Progenitor cell of endocrine pancreas (in vitro differentiated cells): ENCODE measurements around the gene ZNF814. TPM values are rescaled to one million over a fixed set of nuclear protein-coding genes. Genes with fewer than 3 reads are reported as not detected.
"Not testable (repeated sequence)": the region's sequence is repeated elsewhere in the genome, so short reads cannot be mapped to it uniquely, and the experiment has no call there.

Experiments used
- DNase-seq: peaks from one replicate; pipeline ENCODE4 v3.0.0; 2021; ENCODE audit warnings: low spot score; ENCODE audit not compliant: unreplicated experiment
- H3K27ac Mint-ChIP-seq: 2 replicates; pipeline ENCODE4 v1.8.0; 2021; ENCODE audit warnings: mild to moderate bottlenecking, moderate library complexity, mixed read lengths
- H3K27me3 Mint-ChIP-seq: 2 replicates; pipeline ENCODE4 v1.8.0; 2021; ENCODE audit warnings: mixed read lengths
- H3K36me3 Mint-ChIP-seq: 2 replicates; pipeline ENCODE4 v1.8.0; 2022; ENCODE audit warnings: mixed read lengths; ENCODE audit not compliant: insufficient read depth
- H3K4me1 Mint-ChIP-seq: 2 replicates; pipeline ENCODE4 v1.8.0; 2021; ENCODE audit warnings: low read depth, mixed read lengths
- H3K4me3 Mint-ChIP-seq: 2 replicates; pipeline ENCODE4 v1.8.0; 2021; ENCODE audit warnings: low read depth, mild to moderate bottlenecking, moderate library complexity, mixed read lengths
- H3K9me3 Mint-ChIP-seq: 2 replicates; pipeline ENCODE4 v1.8.0; 2021; ENCODE audit warnings: low read depth, mixed read lengths
- total RNA-seq: library from RNA; stranded (reverse); gene quantifications from 2 replicates; pipeline ENCODE4 v1.2.1, GENCODE V29; 2021
- TF ChIP-seq, protein P1 (sequence below): fragments of 200-600 bp; sonication (generic); IDR thresholded peaks from one replicate; pipeline ENCODE4 v1.5.0; 2021; ENCODE audit warnings: antibody characterized with exemption, mild to moderate bottlenecking; ENCODE audit not compliant: unreplicated experiment

The ZNF814 gene
- total RNA-seq, 1 donor from 2014 or later: 54.9 TPM

DNA sequence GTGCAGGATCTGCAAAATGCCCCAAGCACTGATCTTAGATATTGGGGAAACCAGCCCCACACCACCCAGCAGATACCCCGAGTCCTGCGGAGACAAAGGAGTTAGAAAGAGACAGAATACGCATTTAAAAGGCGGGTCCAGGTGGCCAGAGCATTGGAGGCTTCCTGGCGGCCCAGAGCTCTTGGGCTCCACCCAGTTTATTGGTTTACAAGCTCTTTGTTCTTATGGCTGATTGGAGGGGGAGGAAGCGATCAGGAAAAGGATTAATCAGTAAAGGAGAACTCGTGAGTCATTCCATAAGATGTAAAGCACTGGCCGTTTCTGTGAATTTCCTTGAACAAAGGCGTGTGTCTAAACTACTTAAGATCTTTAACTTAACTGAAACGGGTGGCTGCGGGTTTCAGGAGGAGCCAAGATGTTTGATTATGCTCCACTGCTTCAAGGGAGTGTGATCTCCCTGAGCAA is 38.3 kb downstream of the ZNF814 start:
- TF ChIP-seq, protein P1, sequence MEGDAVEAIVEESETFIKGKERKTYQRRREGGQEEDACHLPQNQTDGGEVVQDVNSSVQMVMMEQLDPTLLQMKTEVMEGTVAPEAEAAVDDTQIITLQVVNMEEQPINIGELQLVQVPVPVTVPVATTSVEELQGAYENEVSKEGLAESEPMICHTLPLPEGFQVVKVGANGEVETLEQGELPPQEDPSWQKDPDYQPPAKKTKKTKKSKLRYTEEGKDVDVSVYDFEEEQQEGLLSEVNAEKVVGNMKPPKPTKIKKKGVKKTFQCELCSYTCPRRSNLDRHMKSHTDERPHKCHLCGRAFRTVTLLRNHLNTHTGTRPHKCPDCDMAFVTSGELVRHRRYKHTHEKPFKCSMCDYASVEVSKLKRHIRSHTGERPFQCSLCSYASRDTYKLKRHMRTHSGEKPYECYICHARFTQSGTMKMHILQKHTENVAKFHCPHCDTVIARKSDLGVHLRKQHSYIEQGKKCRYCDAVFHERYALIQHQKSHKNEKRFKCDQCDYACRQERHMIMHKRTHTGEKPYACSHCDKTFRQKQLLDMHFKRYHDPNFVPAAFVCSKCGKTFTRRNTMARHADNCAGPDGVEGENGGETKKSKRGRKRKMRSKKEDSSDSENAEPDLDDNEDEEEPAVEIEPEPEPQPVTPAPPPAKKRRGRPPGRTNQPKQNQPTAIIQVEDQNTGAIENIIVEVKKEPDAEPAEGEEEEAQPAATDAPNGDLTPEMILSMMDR: no peak
- Mint-ChIP-seq H3K4me1 (peaks cover 22% of the 10 kb centered on the region), H3K4me3 (peak overlapping the region; percentile 91), H3K27me3 (no peaks in the 10 kb centered on the region), H3K9me3 (no peaks in the 10 kb centered on the region), H3K27ac (peak overlapping the region; percentile 99), H3K36me3 (peaks cover 18% of the 10 kb centered on the region)
- DNase-seq: no peak

DNA sequence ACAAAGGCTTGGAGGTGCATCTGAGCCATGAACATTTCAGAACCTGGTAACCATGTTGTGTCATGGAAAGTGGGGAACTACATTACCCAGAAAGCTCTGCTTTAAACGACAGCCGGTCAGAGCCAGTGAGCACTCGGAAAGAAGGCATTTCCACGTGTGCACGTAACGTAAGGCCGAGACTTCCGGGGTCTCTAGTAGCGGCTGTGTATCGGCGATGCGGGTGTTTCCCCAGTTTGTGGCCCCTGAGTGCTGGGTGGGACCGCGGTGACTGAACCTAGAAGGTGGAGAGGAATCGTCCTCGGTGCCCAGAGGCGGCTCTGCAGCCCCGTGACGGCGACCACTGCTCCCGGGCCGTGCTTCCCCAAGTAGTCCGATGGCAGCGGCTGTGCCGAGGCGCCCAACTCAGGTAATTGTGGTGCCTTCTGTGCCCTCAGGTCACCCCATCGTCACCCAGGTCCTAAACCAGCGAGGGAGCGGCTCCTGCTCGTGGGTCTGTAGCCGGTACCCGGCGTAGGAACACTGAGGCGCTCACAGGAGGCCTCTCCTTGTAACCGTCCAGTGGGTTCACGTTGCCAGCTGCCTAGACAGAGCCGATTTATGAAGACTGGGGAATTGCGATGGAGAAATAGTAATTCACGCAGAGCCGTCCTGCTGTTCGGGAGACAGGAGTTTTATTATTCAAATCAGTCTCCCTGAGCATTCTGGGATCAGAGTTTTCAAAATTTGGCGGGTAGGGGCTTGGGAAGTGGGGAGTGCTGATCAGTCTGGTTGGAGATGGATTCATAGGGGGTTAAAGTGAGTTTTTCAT is 39.0 kb downstream of the ZNF814 start, which contains the start of gene ZNF587:
Gene ZNF587 (plus strand): TSS at position 194 of the 808 bp plus-strand sequence. CDS start 180 bp downstream, at position 374.
- peak; percentile 31 for DNase-seq
- Mint-ChIP-seq H3K27ac (peak within 1 kb of the TSS; percentile 99), H3K4me3 (peak within 1 kb of the TSS; percentile 91), H3K36me3 (peaks cover 18% of the 10 kb centered on the region), H3K4me1 (peaks cover 22% of the 10 kb centered on the region)
- H3K27me3 Mint-ChIP-seq, H3K9me3 Mint-ChIP-seq: not testable (repeated sequence)

DNA sequence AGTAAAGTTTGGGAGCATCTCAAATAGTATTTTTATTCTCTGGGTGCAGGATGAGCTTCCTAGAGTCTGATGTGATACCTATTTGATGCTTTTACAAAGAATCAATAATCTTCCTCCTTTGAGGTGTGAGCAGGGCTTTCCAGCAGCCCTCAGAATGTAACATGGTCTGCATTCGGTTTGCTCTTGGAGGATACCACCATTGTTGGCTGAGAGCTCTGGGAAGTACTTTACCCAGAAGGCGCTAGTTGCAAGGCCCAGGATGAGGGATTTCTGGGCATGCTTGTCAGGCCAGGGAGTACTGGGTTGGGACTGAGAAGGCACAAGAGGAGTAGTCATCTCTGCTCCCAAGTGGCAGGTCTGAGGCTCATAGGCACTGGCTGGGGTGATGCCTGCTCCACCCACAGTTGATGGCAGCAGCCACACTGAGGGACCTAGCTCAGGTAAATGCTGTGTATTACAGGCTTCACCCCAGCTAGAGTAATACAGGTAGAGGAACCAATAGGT is 39.6 kb downstream of the ZNF814 start:
- H3K27me3 Mint-ChIP-seq, H3K9me3 Mint-ChIP-seq, DNase-seq: not testable (repeated sequence)
- H3K4me1 Mint-ChIP-seq: peaks cover 22% of the 10 kb centered on the region
- H3K36me3 Mint-ChIP-seq: peaks cover 18% of the 10 kb centered on the region
- peak overlapping the region; percentile 91 for H3K4me3 Mint-ChIP-seq
- H3K27ac Mint-ChIP-seq: peak overlapping the region; percentile 99

DNA sequence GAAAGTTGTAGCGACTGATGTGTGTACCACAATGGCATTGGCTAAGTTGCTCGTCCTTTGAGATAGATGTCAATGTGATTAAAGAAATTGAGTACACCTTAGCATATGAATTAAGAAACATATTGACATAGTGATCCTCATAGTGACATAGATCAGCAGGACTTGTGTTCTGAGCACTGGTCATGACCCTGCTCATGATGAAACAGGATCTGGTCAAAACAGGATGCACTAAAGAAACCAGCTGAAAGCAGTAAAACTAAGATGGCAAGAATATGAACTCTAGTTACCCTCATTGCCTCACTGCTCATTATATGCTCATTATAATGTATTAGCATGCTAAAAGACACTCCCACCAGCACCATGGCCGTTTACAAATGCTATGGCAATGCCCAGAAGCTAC is 41.7 kb downstream of the ZNF814 start:
- Mint-ChIP-seq H3K36me3 (peaks cover 15% of the 10 kb centered on the region), H3K4me1 (peaks cover 22% of the 10 kb centered on the region)
- H3K4me3 Mint-ChIP-seq, H3K27ac Mint-ChIP-seq, H3K9me3 Mint-ChIP-seq, DNase-seq, H3K27me3 Mint-ChIP-seq: not testable (repeated sequence)

DNA sequence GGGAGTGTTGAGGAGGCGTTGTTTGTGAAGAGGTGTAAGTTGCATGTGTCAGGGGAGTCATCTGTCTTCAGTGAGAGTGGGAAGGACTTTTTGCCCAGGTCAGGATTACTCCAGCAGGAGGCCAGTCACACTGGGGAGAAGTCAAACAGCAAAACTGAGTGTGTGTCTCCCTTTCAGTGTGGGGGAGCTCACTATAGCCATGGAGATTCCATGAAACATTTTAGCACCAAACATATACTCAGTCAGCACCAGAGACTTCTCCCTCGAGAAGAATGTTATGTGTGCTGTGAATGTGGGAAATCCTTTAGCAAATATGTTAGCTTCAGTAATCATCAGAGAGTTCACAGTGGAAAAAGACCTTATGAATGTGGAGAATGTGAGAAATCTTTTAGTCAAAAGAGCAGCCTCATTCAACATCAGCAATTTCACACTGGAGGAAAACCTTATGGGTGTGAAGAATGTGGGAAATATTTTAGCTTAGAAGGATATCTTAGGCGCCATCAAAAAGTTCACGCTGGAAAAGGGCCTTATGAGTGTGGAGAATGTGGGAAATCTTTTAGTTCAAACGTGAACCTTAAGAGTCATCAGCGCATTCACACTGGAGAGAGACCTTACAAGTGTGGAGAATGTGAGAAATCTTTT is 47.6 kb downstream of the ZNF814 start:
- Mint-ChIP-seq H3K27me3 (no peaks in the 10 kb centered on the region), H3K9me3 (no peaks in the 10 kb centered on the region), H3K27ac (peak overlapping the region; percentile 20), H3K4me3 (no peak overlapping the region), H3K36me3 (peaks cover 15% of the 10 kb centered on the region), H3K4me1 (no peaks in the 10 kb centered on the region)
- TF ChIP-seq, protein P1: no peak
- DNase-seq: no peak

DNA sequence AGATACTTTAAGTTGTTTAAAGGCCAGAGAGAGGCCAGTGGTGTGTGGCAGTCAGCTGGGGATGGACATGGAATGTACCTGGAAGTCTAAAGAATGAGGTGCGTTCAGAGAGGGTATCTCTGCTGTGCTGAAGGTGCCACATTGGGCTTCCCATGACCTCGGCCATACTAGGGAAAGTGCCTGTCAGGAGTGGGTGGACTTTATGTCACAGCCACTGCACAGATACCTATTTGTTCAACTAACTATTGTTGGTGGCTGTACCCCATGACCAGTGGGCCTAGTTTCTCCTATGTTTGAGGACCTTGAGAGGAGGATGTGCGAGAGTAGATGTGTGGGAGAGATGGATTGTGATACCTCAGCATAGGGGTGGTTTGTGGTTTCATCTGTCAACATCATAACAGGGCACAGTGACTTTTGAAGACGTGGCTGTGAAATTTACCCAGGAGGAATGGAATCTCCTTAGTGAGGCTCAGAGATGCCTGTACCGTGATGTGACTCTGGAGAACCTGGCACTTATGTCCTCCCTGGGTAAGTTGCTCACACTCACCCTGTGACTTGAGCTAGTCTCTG is 50.1 kb downstream of the ZNF814 start:
- H3K4me3 Mint-ChIP-seq, H3K9me3 Mint-ChIP-seq: not testable (repeated sequence)
- H3K36me3 Mint-ChIP-seq: peaks cover 12% of the 10 kb centered on the region

DNA sequence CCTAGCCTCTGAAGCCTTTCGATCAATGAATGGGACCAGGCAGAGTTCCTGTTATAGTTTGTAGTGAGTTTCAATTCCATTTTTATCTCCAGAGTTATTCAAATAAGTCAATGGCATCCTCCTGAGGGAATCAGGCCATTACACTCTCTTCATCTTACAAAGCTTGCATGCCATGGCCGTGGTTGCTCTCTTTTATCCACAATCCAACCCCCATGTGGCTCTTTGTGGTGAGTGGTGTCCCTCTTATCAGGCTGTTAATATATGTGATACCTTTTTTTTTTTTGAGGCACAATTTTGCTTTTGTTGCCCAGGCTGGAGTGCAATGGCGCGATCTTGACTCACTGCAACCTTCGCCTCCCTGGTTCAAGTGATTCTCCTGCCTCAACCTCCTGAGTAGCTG is 51.8 kb downstream of the ZNF814 start:
- not testable (repeated sequence) for H3K36me3 Mint-ChIP-seq, H3K9me3 Mint-ChIP-seq, H3K27ac Mint-ChIP-seq, H3K27me3 Mint-ChIP-seq, DNase-seq, H3K4me3 Mint-ChIP-seq, H3K4me1 Mint-ChIP-seq

More for the DNA sequence above, 50.1 kb downstream of the ZNF814 start:
- peak overlapping the region; percentile 25 for H3K27ac Mint-ChIP-seq
- DNase-seq, H3K27me3 Mint-ChIP-seq, H3K4me1 Mint-ChIP-seq: not testable (repeated sequence)
